Natural killer cell (primary cell): ENCODE data around the gene PHF3. TPM values are rescaled to one million over a fixed set of nuclear protein-coding genes. Genes with fewer than 3 reads are reported as not detected.
A peak's percentile ranks its signal among the peaks of the same experiment; 100 is the strongest.
"Not testable (repeated sequence)": the region's sequence is repeated elsewhere in the genome, so short reads cannot be mapped to it uniquely, and the experiment has no call there.

Experiments
- ATAC-seq, 3 donors: fragments of 150-1000 bp in 2 of 3; fragments of 200-7000 bp in 1 of 3; cut with Tn5 transposase; 1 replicate in 1 of 3; 2 replicates in 2 of 3; pipeline ENCODE4 v1.10.0; 2021; ENCODE audit warnings: mild to moderate bottlenecking in 2 of 3, moderate library complexity in 2 of 3
- DNase-seq, 2 donors: peaks; one replicate each; pipeline versions ENCODE4 v3.0.0 to v3.0.0-alpha.2; 2013 to 2021; ENCODE audit warnings: mixed read lengths in 1 of 2
- H3K27ac ChIP-seq: one replicate; pipeline ENCODE4 v1.5.1; 2013; ENCODE audit warnings: mild to moderate bottlenecking, low read length
- H3K27me3 ChIP-seq: one replicate; pipeline ENCODE4 v1.6.1; 2013; ENCODE audit warnings: low read length; ENCODE audit not compliant: control insufficient read depth, insufficient read depth
- H3K36me3 ChIP-seq: one replicate; pipeline ENCODE4 v1.6.1; 2013; ENCODE audit warnings: low read length; ENCODE audit not compliant: control insufficient read depth, insufficient read depth
- H3K4me1 ChIP-seq: one replicate; pipeline ENCODE4 v1.6.1; 2013; ENCODE audit warnings: low read length; ENCODE audit not compliant: control insufficient read depth, insufficient read depth
- H3K4me3 ChIP-seq: one replicate; pipeline ENCODE4 v1.5.1; 2013; ENCODE audit warnings: low read length
- H3K9me3 ChIP-seq: one replicate; pipeline ENCODE4 v1.6.1; 2013; ENCODE audit warnings: low read length; ENCODE audit not compliant: control insufficient read depth, insufficient read depth
- H3K27ac Mint-ChIP-seq, 2 donors: one replicate each; pipeline ENCODE4 v1.8.0; 2022; ENCODE audit warnings: mild to moderate bottlenecking in 2 of 2, mixed read lengths in 2 of 2, moderate library complexity in 1 of 2
- H3K27me3 Mint-ChIP-seq, 2 donors: one replicate each; pipeline ENCODE4 v1.8.0; 2022; ENCODE audit warnings: low read depth in 2 of 2, mixed read lengths in 2 of 2
- H3K36me3 Mint-ChIP-seq: one replicate; pipeline ENCODE4 v1.8.0; 2022; ENCODE audit warnings: mixed read lengths
- H3K4me1 Mint-ChIP-seq, 2 donors: one replicate each; pipeline ENCODE4 v1.8.0; 2022; ENCODE audit warnings: mixed read lengths in 2 of 2
- H3K4me3 Mint-ChIP-seq: one replicate; pipeline ENCODE4 v1.8.0; 2022; ENCODE audit warnings: mild to moderate bottlenecking, moderate library complexity, mixed read lengths
- H3K9me3 Mint-ChIP-seq, 2 donors: one replicate each; pipeline ENCODE4 v1.8.0; 2022; ENCODE audit warnings: mixed read lengths in 2 of 2
- WGBS: methylation state at CpG from one replicate; pipeline ENCODE4 v1.1.7; 2013; ENCODE audit warnings: missing lambda C conversion rate; ENCODE audit not compliant: insufficient coverage; 5-methylcytosine and 5-hydroxymethylcytosine counted together
- intact Hi-C: fragments of 100-400 bp; cut with micrococcal nuclease; formaldehyde crosslinking; loops from one replicate; pipeline ENCODE4 v1.14.2; 2022
- total RNA-seq, 4 donors: library from RNA; stranded (reverse); fragments of 120-200 nt in 1 of 4; gene quantifications; one replicate each; pipeline versions ENCODE4 v1.2.3 to v1.2.4, GENCODE V29; 2013 to 2022
- TF ChIP-seq, protein P1 (sequence below): fragments of 200-600 bp; IDR thresholded peaks from one replicate; pipeline ENCODE4 v1.8.0; 2022; ENCODE audit warnings: antibody characterized with exemption

PHF3 gene
- total RNA-seq, 3 donors from 2014 or later (not counting 1 experiment from before 2014, with no cell fraction given): 80.2 to 84.4 (median 84.0) TPM

- Mint-ChIP-seq H3K9me3 (peaks cover 4 to 5% of the 10 kb centered on the region in 2 donors), H3K36me3 (peaks cover 9% of the 10 kb centered on the region), H3K4me1 (no peaks in the 10 kb centered on the region), H3K4me3 (no peak overlapping the region), H3K27ac (no peak overlapping the region), H3K27me3 (no peaks in the 10 kb centered on the region)
- H3K4me3 ChIP-seq: no peak overlapping the region
- 100% methylated on average over 1 of the region's 2 CpGs for WGBS
- DNase-seq: no peak
- no peaks in the 10 kb centered on the region for H3K9me3 ChIP-seq
- no peaks in the 10 kb centered on the region for H3K27me3 ChIP-seq
- ATAC-seq: no peak
- intact Hi-C loops: no loop called here
- TF ChIP-seq, protein P1, sequence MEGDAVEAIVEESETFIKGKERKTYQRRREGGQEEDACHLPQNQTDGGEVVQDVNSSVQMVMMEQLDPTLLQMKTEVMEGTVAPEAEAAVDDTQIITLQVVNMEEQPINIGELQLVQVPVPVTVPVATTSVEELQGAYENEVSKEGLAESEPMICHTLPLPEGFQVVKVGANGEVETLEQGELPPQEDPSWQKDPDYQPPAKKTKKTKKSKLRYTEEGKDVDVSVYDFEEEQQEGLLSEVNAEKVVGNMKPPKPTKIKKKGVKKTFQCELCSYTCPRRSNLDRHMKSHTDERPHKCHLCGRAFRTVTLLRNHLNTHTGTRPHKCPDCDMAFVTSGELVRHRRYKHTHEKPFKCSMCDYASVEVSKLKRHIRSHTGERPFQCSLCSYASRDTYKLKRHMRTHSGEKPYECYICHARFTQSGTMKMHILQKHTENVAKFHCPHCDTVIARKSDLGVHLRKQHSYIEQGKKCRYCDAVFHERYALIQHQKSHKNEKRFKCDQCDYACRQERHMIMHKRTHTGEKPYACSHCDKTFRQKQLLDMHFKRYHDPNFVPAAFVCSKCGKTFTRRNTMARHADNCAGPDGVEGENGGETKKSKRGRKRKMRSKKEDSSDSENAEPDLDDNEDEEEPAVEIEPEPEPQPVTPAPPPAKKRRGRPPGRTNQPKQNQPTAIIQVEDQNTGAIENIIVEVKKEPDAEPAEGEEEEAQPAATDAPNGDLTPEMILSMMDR: no peak
- no peaks in the 10 kb centered on the region for H3K36me3 ChIP-seq
- H3K4me1 ChIP-seq: no peaks in the 10 kb centered on the region
- no peak overlapping the region for H3K27ac ChIP-seq
These were observed 114.8 kb downstream of the PHF3 start for GRCh38 chr6:63750400-63750799.

DNA sequence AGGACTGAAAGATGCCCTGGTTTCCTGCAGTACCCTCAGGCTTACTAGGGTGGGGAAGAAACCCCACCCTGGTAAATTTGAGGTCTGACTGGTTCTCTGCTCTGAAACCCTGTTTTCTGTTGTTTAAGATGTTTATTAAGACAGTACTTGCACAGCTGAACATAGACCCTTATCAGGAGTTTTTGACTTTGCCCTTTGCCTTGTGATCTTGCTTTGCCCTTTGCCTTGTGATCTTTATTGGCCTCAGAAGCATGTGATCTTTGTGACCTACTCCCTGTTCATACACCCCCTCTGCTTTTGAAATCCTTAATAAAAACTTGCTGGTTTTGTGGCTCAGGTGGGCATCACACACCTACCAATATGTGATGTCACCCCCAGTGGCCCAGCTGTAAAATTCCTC is 121.7 kb downstream of the PHF3 start:
- H3K4me3 ChIP-seq, H3K36me3 Mint-ChIP-seq, H3K27me3 ChIP-seq, DNase-seq, H3K27ac Mint-ChIP-seq, ATAC-seq, H3K27ac ChIP-seq, H3K4me3 Mint-ChIP-seq, H3K4me1 Mint-ChIP-seq, intact Hi-C loops, H3K36me3 ChIP-seq, H3K9me3 Mint-ChIP-seq, H3K27me3 Mint-ChIP-seq, H3K9me3 ChIP-seq, H3K4me1 ChIP-seq: not testable (repeated sequence)

- no peaks in the 10 kb centered on the region for H3K27me3 Mint-ChIP-seq
- no peaks in the 10 kb centered on the region for H3K4me1 Mint-ChIP-seq
These were observed 122.2 kb downstream of the PHF3 start for GRCh38 chr6:63757826-63758225.

GRCh38 chr6:63759605-63760105 is 124.1 kb downstream of the PHF3 start:
- H3K36me3 ChIP-seq: no peaks in the 10 kb centered on the region
- intact Hi-C loops: no loop called here
- H3K27me3 ChIP-seq: no peaks in the 10 kb centered on the region
- no peaks in the 10 kb centered on the region for H3K4me1 Mint-ChIP-seq
- peaks cover 0 to 3% of the 10 kb centered on the region in 2 donors for H3K9me3 Mint-ChIP-seq
- H3K4me3 Mint-ChIP-seq: no peak overlapping the region
- no peaks in the 10 kb centered on the region for H3K4me1 ChIP-seq
- no peaks in the 10 kb centered on the region for H3K36me3 Mint-ChIP-seq
- no peak overlapping the region for H3K27ac ChIP-seq
- DNase-seq (no peak), ATAC-seq (no peak)
- H3K27ac Mint-ChIP-seq: peak overlapping the region in 1 of 2 donors; percentile 36
- H3K27me3 Mint-ChIP-seq: no peaks in the 10 kb centered on the region
- TF ChIP-seq, protein P1: no peak
- H3K9me3 ChIP-seq: peaks cover 6% of the 10 kb centered on the region
- no peak overlapping the region for H3K4me3 ChIP-seq

More at GRCh38 chr6:63757826-63758225, 122.2 kb downstream of the PHF3 start:
- Histone ChIP-seq H3K27ac (no peak overlapping the region), H3K4me3 (no peak overlapping the region), H3K4me1 (no peaks in the 10 kb centered on the region), H3K27me3 (no peaks in the 10 kb centered on the region), H3K9me3 (peaks cover 6% of the 10 kb centered on the region), H3K36me3 (no peaks in the 10 kb centered on the region)
- no CpG with 5 or more reads among the region's 1 CpG for WGBS
- no peak for ATAC-seq
- H3K9me3 Mint-ChIP-seq: peaks cover 0 to 3% of the 10 kb centered on the region in 2 donors
- no peak for DNase-seq
- TF ChIP-seq, protein P1: no peak
- intact Hi-C loops: no loop called here
- H3K4me3 Mint-ChIP-seq: no peak overlapping the region
- H3K36me3 Mint-ChIP-seq: no peaks in the 10 kb centered on the region
- no peak overlapping the region for H3K27ac Mint-ChIP-seq
